Activated CD4-positive, alpha-beta T cell treated with anti-CD3 and anti-CD28 coated beads for 24 hours (primary cell): Measurements from ENCODE around the gene KIF22.

Experiments
- DNase-seq, 2 donors: peaks; one replicate each; pipeline ENCODE4 v3.0.0-alpha.2; 2020; ENCODE audit warnings: low read depth in 2 of 2

Gene KIF22

DNA sequence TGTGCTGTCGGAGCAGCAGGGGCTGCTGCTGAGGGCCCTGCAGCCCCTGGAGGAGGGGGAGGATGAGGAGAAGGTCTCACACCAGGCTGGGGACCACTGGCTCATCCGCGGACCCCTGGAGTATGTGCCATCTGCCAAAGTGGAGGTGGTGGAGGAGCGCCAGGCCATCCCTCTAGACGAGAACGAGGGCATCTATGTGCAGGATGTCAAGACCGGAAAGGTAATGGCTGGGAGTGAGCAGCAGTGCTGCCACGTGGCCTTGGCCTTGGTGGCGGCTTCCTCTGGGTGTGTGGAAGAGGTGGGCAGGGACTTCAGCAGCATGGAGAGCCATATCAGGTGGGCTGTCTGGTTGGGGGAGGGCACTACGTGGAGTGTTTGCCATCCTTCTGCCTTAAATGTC is 49.7 kb downstream of the KIF22 start:
- DNase-seq: no peak

DNA sequence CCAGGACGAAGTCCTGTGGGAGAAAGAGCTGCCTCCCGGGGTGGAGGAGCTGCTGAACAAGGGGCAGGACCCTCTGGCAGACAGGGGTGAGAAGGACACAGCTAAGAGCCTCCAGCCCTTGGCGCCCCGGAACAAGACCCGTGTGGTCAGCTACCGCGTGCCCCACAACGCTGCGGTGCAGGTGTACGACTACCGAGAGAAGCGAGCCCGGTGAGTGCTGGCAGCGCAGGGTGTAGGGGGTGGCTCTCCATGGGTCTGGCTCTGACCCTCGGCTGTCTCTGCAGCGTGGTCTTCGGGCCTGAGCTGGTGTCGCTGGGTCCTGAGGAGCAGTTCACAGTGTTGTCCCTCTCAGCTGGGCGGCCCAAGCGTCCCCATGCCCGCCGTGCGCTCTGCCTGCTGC is 51.1 kb downstream of the KIF22 start:
- no peak for DNase-seq

DNA sequence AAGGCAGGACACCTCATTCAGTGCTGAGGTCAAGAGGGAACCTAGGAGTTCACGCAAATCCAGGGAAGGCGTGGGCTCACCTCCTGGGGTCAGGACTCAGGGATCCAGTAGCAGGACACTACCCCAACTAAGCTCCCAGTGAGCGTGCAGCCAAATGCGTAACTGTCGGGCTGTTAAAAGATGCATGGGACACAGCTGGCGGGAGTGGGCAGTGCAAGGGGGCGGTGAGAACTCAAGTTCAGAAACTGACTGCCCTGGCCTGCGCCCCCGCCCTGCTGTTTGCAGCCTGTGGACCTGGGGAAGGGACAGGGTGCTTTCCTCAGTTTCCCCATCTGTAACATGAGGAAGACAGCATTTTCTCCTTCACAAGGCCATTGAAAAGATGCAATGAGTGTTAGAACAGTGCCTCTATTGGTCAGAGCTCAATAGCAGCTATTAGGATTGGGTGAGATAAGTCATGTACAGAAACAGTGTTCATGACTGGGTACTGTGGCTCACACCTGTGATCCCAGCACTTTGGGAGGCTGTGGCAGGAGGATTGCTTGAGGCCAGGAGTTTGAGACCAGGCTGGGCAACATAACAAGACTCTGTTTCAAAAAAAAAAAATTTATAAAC is 52.3 kb downstream of the KIF22 start:
- no peak for DNase-seq

DNA sequence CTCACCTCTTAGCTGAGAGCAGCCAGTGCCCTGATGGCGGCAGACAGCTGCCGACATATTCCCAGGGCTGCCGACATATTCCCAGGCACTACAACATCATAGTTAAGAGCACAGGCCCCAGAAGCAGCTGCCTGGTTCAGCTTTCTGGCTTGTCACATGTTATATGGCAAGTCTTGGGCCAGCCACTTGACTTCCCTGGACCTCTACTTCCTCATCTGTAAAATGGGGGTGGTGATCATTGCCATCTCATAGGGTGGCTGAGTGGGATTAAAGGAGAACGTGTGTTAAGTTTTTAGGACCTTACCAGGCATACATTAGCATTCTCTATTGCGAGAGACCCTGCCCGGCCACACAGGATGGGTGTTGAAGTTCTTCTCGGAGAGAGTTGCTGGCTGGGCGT is 53.4 kb downstream of the KIF22 start:
- no peak for DNase-seq

DNA sequence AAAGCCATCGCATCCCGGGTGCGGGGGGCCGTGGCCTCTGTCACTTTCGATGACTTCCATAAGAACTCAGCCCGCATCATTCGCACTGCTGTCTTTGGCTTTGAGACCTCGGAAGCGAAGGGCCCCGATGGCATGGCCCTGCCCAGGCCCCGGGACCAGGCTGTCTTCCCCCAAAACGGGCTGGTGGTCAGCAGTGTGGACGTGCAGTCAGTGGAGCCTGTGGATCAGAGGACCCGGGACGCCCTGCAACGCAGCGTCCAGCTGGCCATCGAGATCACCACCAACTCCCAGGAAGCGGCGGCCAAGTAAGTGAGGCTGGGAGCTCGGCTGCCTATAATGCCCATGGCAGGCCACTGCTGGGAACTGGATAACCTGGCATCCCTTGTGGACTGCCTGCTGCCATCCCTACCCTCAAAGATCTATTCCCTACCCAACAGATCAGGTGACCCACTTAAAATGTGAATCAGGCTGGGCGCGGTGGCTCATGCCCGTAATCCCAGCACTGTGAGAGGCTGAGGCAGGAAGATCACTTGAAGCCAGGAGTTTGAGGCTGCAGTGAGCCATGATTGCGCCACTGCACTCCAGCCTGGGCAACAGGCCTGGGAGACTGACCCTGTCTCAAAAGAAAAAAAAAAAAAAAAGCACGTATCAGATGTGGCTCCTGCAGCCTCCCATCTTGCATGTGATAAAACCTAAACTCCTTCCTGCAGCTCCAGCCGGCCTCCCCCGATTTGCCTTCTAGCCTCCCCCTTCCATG is 54.2 kb downstream of the KIF22 start:
- DNase-seq: no peak

DNA sequence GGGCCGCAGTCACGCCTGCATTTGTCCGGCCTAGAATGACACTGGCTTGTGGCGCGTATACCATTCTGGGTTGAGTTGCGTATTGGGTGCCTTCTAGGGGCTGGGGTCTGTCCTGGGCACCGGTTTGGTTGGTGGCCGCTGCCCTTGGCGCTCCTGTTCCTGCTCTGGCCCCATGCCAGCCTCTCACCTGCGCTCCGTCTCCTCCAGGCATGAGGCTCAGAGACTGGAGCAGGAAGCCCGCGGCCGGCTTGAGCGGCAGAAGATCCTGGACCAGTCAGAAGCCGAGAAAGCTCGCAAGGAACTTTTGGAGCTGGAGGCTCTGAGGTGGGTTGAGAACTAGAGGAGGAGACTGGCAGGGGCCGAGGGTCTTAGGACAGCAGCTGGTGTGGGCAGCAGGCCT is 55.1 kb downstream of the KIF22 start:
- DNase-seq: no peak

DNA sequence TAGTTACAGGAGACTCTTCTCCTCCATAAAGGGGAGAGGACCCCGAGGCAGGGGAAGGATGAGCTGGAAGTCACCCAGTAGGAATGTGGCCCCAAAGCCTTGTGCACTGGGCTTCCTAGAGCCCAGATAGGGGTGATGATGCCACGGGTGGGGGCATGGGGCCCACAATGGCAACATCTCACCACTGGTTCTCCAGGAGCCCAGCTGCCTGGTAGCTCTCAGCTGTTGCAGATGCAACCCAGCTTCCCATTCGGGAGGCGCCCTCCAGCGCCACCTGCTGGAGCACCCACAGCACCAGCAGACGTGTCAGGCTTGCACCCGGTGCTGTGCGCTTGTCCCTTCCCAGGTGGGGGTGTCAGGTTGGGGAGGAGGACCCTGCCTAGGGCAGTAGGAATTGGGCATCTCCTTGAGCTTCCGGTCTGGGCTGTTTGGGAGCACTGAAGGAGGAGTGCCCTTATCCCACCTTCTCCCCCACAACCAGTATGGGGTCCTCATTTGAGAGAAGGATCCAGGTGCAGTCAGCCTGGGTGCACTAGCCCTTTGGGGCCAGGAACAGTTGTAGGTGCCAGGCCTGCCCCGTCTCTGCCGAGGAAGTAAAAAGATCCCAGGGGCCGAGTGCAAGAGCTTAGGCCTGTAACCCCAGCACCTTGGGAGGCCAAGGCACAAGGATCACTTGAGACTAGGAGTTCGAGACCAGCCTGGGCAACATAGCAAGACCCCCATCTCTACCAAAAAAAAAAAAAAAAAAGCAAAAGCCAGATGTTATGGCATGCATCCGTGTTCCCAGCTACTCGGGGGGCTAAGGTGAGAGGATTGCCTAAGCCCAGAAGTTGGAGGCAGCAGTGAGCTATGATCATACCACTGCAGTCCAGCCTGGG is 58.1 kb downstream of the KIF22 start:
- DNase-seq: peak; percentile 80 to 81

DNA sequence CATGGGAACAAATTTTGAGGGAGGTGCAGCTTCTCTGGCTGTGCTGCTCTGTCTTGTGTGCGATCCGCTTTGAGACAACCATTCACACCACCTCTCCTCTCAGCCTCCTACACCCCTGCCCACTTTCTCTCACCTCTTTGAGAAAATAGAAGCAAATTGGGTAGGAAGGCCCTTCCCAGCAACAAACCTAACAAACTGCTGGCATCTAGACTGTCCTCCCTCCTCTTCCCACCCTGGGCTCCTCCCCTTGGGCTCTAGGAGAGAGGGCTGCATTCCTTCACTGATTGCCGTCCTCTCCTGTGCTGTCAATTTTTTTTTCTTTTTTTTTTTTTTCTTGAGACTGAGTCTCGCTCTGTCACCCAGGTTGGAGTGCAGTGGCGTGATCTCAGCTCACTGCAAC is 59.0 kb downstream of the KIF22 start:
- no peak for DNase-seq

DNA sequence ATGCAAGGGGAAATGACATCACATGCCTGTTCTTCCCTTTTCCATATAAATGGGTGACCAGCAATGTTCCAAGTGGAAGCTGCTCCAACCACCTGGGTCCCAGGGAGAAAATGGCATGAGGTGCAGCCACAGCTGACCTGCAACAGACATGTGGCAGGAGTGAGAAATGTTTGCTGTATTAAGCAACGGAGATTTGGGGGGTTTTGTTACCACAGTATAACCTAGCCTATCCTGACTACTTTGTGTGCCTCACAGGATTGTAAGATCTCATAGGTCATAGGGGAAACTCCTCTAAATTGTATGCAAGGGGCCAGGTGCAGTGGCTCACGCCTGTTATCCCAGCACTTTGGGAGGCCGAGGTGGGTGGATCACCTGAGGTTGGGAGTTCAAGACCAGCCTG is 60.4 kb downstream of the KIF22 start:
- no peak for DNase-seq

DNA sequence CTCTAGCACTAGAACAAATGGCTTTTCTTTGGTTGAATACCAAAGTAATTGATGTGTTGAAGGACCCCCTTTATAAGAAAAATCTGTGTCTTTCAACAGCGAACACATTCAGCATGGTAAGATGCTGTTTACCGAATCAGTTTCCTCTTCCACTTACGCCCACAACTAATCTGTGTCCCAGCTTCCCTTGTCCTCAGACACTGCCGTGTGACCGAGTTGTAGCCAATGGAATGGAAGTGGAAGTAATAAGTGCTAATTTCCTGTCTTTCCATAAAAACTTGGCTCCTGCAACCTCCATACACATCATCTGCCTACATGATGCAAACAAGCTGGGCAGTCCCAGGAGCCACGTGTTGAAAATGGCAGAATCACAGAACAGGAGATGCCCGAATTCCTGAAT is 62.1 kb downstream of the KIF22 start:
- DNase-seq: no peak

DNA sequence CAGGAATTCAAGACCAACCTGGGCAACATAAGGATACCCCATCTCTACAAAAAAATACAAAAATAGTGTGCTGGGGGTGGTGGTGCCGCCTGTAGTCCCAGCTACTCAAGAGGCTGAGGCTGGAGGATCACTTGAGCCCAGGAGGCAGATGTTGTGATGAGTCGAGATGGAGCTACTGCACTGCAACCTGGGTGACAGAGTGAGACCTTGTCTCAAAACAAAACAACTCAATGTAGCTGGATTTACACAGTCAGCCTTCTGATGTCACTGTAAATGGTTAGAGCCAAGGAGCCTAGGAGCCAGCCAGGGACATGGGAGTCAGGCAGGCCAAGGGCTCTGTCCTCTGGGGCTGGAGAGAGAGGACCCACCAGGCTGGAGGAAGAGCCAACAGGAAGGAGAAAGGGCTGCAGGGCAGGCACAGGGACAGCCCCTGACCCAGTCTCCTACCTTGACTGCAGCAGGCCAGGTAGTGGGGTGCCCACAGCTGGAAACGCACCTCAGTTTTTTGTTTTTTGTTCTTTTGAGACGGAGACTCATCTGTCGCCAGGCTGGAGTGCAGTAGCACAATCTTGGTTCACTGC is 64.1 kb downstream of the KIF22 start:
- DNase-seq: no peak
